ENCODE results near the gene C15orf40. TPM values are rescaled to one million over a fixed set of nuclear protein-coding genes. Genes with fewer than 3 reads are reported as not detected.

C15orf40 gene
- total RNA-seq: 10 to 100 TPM; 13.0 to 20.2 TPM
- polyA plus RNA-seq (ENCODE audit: insufficient read length in 6 of 6): 10 to 100 TPM; 21.3 to 26.7 (median 24.3) TPM
- long read RNA-seq, donor 1, full-length matches to known transcripts: 7 of 22 reads
- long read RNA-seq, donor 1, partial matches to known transcripts: 15 of 22 reads
- long read RNA-seq, donor 1, other reads (novel, unspliced or antisense): 0 of 22 reads
- long read RNA-seq, donor 2, full-length matches to known transcripts: 3 of 3 reads
- long read RNA-seq, donor 2, partial matches to known transcripts: 0 of 3 reads
- long read RNA-seq, donor 2, other reads (novel, unspliced or antisense): 0 of 3 reads
- long read RNA-seq, donor 3, full-length matches to known transcripts: 7 of 7 reads
- long read RNA-seq, donor 3, partial matches to known transcripts: 0 of 7 reads
- long read RNA-seq, donor 3, other reads (novel, unspliced or antisense): 0 of 7 reads
- long read RNA-seq, donor 4, full-length matches to known transcripts: 10 of 15 reads
- long read RNA-seq, donor 4, partial matches to known transcripts: 0 of 15 reads
- long read RNA-seq, donor 4, other reads (novel, unspliced or antisense): 5 of 15 reads
- long read RNA-seq, donor 5, full-length matches to known transcripts: 6 of 6 reads
- long read RNA-seq, donor 5, partial matches to known transcripts: 0 of 6 reads
- long read RNA-seq, donor 5, other reads (novel, unspliced or antisense): 0 of 6 reads
- long read RNA-seq, donor 6, full-length matches to known transcripts: 7 of 7 reads
- long read RNA-seq, donor 6, partial matches to known transcripts: 0 of 7 reads
- long read RNA-seq, donor 6, other reads (novel, unspliced or antisense): 0 of 7 reads
- long read RNA-seq, donor 7, full-length matches to known transcripts: 7 of 7 reads
- long read RNA-seq, donor 7, partial matches to known transcripts: 0 of 7 reads
- long read RNA-seq, donor 7, other reads (novel, unspliced or antisense): 0 of 7 reads
- long read RNA-seq, donor 8, full-length matches to known transcripts: 10 of 10 reads
- long read RNA-seq, donor 8, partial matches to known transcripts: 0 of 10 reads
- long read RNA-seq, donor 8, other reads (novel, unspliced or antisense): 0 of 10 reads
- long read RNA-seq, donor 9: 0 reads
- long read RNA-seq, donor 10, full-length matches to known transcripts: 14 of 19 reads
- long read RNA-seq, donor 10, partial matches to known transcripts: 1 of 19 reads
- long read RNA-seq, donor 10, other reads (novel, unspliced or antisense): 4 of 19 reads
- long read RNA-seq, donor 11: 0 reads
- long read RNA-seq, donor 12, full-length matches to known transcripts: 5 of 5 reads
- long read RNA-seq, donor 12, partial matches to known transcripts: 0 of 5 reads
- long read RNA-seq, donor 12, other reads (novel, unspliced or antisense): 0 of 5 reads

DNA sequence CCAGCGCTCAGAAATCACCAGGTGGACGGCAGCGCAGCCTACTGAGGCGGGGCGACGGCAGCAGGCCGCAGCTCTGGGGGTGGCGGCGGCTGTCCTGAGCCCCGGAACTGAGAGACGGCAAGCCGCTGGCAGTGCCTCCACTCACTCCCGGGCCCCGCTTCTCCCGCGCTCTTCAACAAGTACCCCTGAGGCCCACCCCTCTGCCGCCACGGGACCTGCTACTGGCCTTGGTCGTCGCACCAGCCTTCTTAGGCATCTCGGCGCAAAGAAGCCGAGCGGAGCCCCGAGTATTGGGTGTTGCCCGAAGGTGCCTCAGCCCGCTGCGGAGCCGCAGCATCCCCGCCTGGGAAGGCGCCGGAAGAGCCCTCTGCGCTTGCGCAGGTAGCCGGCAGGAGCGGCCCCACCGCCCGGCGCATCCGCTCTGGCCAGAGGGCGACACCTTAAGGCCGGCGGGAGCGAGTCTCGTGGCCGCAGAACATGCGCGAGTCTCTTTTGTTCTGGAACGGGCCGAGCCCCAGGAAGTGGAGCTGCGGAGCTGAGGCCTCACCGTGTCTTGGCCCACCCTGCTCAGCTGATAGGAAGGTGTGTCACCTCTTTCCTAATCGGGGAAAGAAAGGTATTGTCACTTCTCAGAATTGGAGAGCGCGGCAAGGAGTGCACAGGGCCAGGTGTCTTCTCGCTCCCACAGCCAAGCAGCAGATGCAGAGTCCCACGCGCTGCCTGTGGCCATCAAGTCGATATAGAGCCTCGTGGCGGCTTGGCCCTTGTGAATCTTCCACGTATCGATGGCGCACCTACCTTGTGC is at the start of gene C15orf40:
TSS of gene C15orf40 (minus strand) at position 369 of the 805 bp plus-strand sequence. CDS start at position 337, 32 bp downstream.
- H3K27ac ChIP-seq: peak within 1 kb of the TSS; percentile 77 to 87
- H3K27me3 ChIP-seq: no peaks in the 10 kb centered on the region
- intact Hi-C loops (cut with DNase I): no loop called here
- ATAC-seq (peak; percentile 99), DNase-seq (peak; percentile 84 to 98 (median 94))
- peaks cover 6 to 35% of the 10 kb centered on the region in 2 donors for H3K4me1 ChIP-seq
- peak within 1 kb of the TSS; percentile 91 to 94 for H3K4me3 ChIP-seq
- TF ChIP-seq CTCF (IDR thresholded peaks at IDR 0.05): peak; percentile 42 to 57
- H3K36me3 ChIP-seq: peaks cover 0 to 35% of the 10 kb centered on the region in 2 donors
- H3K9me3 ChIP-seq: no peaks in the 10 kb centered on the region

DNA sequence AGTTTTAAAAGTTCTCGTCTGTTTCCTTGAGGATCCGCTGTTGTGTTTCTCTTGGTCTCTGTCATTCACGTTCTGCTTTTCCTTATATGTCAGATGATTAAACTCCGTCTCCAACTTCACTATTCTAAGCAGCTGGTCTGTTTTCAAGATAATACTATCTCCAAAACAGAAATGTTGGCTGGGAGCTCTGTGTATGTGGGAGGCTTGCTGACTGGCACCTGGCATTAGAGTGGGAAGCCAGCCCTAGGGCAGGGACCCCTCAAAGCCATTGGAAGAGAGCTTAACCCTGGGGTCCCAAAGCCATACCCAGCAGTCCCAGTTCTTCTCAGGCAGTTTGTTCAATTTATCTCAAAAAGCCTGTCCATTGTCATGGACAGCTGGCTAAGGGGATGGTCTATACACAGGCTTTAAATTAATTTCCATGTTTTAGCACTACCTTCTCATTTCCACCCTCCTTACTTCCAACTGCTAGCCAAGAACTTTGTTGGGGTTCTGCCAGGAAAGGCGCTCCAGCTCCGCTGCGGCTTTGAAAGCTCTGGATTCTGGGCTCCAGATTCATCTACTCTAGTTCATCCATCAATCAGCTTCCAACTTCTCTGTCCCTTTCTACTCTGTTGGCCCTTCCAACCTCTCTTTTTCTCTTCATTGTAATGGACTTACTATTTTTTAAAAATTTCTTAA is 46.4 kb upstream of the C15orf40 start:
- TF ChIP-seq CTCF (IDR thresholded peaks at IDR 0.05): no peak
- peak in 1 of 4 donors; percentile 53 for DNase-seq
- no peak for ATAC-seq
- Histone ChIP-seq H3K4me3 (no peak overlapping the region), H3K27ac (peak overlapping the region in 1 of 2 donors; percentile 5), H3K4me1 (peaks cover 5 to 31% of the 10 kb centered on the region in 2 donors), H3K36me3 (peaks cover 0 to 34% of the 10 kb centered on the region in 2 donors), H3K27me3 (no peaks in the 10 kb centered on the region), H3K9me3 (no peaks in the 10 kb centered on the region)
- intact Hi-C loops (cut with DNase I): no loop called here

DNA sequence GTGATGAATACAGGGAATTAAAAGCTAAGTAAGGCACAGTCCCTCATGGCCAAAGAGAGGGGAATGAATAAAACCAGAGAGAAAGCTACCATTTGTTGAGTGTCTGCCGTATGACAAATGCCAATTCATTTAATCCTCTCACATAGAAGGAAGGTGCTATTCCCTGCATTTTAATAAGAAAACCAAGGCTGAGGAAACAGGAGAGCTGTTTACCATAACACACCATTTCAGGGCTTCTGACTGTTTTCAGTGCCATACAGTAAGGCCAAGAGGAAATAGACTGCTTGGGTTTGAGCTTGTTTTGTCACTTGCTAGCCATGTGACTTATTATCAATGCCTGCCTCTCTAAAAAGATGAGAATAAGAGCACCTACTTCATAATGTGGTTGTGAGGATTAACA is 45.6 kb upstream of the C15orf40 start:
- Histone ChIP-seq H3K27me3 (no peaks in the 10 kb centered on the region), H3K36me3 (peaks cover 0 to 34% of the 10 kb centered on the region in 2 donors), H3K27ac (no peak overlapping the region), H3K4me3 (no peak overlapping the region), H3K4me1 (peaks cover 5 to 24% of the 10 kb centered on the region in 2 donors), H3K9me3 (no peaks in the 10 kb centered on the region)
- no peak for DNase-seq
- no peak for TF ChIP-seq CTCF (IDR thresholded peaks at IDR 0.05)
- intact Hi-C loops (cut with DNase I): no loop called here
- no peak for ATAC-seq

DNA sequence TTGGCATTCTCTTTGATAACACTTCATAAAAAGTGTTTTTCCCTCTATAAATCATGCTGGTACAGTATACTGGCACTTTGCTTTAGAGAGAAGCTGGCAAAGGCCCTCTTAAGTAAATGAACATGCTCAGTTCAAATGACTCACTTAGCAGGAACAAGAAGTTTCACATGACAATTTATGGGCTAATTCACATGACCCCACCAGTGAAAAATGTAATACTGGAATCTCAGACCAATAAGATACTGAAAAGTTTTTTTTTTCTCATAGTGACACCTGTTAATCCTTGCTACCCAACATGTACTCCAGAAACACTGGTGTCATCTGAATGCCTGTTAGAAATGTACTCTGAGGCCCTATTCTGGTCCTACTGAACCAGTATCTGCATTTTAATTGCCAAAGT is 41.7 kb upstream of the C15orf40 start:
- no peaks in the 10 kb centered on the region for H3K27me3 ChIP-seq
- ATAC-seq (peak; percentile 81), DNase-seq (no peak)
- H3K9me3 ChIP-seq: no peaks in the 10 kb centered on the region
- intact Hi-C loops (cut with DNase I): no loop called here
- H3K4me1 ChIP-seq: peaks cover 2 to 12% of the 10 kb centered on the region in 2 donors
- no peak for TF ChIP-seq CTCF (IDR thresholded peaks at IDR 0.05)
- no peak overlapping the region for H3K4me3 ChIP-seq
- peak overlapping the region in 1 of 2 donors; percentile 37 for H3K27ac ChIP-seq
- peaks cover 0 to 41% of the 10 kb centered on the region in 2 donors for H3K36me3 ChIP-seq
